HK-2 (cell line): Measurements from ENCODE around the gene ATRNL1.

Experiments used
- DNase-seq: peaks from one replicate; pipeline ENCODE4 v3.0.0-alpha.2; 2018; ENCODE audit not compliant: unreplicated experiment

The ATRNL1 gene

DNA sequence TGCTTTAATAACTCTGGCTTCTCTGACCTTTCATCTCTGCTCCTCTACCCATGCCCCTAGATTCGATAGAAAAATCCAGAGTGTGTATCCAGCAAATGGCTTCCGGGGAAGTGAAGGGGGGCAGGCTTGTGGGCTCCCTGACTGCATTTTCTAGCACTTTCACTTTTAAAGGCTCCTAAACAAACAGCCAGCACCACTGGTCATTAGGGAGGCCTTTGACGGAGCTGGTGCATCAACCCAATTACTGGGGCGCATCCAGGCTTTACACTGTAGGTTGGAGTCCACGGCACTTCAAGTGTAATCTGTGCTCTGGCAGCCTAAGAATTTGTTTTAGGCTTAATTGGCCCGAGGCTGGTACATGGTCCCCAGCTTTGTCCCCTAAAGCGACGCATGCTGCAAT is 887.9 kb downstream of the ATRNL1 start:
- no peak for DNase-seq

DNA sequence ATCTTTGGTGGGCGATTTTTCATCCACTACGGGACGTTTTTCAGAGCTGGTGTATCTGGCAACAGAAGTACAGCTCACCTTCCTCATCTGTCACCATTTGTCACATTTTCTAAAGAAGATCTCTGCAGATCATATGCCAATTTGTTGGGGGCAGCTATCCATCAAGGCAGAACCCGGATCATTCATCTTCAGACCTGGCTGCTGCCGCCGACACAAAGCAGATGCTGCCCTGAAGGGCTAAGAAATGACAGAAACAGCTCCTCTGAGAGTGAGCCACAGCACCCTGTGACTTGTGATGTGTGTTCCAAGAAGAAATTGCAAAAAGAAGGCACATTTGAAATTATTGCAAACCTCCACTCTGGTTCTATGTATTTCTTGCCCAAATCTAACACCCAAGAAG is 888.9 kb downstream of the ATRNL1 start:
- no peak for DNase-seq

DNA sequence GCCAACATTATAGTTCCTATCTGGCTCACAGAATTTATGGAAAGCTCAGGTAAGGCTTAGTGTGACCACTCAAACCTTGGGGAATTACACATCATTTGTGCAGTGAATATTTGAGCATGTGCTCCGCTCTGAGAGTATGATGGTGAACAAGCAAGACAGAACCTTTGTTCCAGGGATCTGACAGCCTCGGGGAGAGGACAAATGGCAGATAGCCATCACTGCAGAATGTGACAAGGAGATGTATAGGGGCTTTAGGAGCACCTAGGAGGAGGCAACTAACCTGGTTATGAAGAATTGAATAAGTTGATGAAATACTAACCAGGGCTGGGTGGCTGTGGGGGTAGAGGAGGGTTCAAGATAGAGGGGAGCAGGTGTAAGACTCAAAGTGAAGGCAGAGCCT is 889.4 kb downstream of the ATRNL1 start:
- no peak for DNase-seq

DNA sequence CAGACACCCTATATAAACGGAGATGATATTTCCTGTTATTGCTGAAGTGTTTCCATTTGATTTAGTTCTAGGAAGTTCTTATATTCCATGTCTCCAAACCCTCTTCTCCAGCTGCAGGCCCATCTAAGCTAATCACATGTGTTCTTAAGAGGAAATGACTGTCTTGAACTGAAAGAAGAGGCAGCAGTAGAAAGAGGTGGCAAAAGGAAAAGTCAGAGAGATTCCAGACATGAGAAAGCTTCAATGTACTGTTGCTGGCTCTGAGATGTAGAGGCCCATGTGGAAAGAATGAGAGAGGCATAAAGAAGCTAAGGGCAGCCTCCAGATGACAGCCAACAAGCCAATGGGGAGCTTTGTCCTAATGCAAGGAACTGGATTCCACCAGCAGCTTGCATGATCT is 892.6 kb downstream of the ATRNL1 start:
- no peak for DNase-seq

DNA sequence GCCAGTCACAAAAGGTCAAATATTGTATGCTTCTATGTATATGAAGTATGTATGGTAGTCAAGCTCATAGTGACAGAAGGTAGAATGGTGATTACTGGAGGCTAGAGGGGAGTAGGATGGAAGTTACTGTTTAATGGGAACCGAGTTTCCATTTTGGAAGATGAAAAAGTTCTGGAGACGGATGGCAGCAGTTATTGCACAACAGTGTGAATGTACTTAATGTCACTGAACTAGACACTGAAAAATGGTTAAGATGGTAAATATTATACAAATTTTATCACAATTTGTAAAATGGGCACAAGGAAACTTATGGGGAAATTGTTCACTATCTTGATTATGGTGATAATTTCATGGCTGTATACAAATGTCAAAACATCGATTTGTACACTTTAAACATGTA is 895.2 kb downstream of the ATRNL1 start:
- DNase-seq = no peak

DNA sequence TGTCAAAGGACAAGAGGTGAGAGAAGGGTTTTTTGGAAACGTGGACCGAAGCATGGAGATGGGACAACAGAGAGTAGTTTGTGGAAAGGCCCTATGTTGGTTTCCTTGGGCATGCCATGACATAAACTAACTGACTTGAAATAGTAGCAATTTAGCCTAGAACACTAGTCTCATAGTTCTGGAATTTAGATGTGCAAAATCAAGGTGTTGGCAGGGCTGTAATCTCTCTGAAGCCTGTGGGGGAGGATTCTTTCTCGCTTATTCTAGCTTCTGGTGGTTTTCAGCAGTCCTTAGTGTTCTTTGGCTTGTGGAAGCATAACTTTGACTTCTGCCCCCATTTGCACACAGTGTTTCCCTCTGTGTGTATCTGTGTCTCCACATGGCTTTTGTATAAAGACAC is 896.5 kb downstream of the ATRNL1 start:
- no peak for DNase-seq

DNA sequence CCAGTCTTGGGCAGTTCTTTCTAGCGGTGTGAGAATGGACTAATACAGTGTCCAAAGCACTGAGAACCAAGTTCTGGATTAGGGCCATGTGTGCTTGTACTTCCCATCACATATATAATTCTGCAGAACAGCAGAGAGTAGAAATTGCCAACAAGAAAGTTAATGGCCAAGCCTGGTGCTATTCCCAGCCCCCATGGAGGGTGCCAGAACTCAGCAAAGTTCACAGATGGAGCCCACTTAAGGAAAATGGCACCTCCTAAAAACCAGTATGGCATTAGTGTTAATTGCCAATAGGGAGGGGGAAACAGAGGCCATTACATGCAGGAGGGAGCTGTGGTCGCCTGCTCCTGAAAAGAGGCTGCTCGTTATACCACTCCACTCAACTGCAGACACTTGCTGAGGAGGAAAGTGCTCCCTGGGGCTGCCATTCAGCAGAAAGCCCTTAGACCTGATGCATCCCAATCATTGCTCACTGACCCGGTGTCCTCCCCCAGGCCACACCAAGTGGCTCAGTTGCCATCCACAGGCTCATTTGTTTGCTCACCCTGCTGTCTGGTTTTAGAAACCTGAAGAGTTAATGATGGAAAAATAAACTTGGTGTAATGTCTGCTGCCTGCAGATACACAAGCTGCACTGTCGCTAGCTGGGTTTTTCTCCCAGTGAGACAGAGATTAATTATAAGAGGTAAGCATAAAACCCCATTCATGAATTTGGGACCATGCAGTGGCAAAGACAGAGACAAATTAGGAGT is 899.2 kb downstream of the ATRNL1 start:
- DNase-seq = no peak

DNA sequence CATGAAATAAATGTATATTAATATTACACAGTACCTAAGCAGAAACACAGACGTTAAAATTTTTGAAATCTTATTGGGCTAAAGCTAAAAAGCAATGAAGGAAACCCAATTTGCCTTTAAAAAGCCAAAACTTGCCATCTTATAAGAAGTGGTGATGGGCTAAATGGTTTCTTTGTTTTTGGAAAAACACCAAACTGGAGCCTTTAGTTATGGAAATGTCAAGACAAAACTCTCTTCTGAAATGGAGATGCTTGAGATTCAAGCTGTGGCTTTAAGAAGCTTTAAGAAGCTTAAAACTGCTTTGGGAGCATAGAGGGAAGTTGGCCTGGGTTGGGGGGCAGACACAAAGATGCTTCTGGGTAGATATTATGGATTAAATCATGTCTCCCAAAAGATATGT is 902.9 kb downstream of the ATRNL1 start:
- DNase-seq = no peak

DNA sequence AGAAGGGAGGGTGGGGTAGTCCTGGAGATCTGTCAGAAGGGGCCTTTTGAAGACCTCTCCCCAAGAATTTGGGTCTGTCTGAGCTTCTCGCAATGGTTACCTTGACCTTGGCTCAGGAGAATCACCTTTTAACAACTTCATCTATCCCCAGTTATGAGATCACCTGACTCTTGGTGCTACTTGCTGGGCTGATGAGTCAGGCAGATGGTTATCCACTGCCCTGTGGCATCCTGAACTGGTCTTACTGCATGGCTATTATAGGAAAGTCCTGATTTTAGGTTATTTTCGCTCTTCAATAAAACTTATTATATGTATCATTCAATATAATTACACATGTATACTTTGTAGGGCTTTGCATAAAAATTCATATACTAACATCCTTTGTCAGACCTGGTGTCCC is 905.1 kb downstream of the ATRNL1 start:
- no peak for DNase-seq
